Measurements from ENCODE around the gene SLC26A2.
A peak's percentile ranks its signal among the peaks of the same experiment; 100 is the strongest.

SLC26A2 gene

GRCh38 chr5:149961957-149962409, 1.4 kb downstream of the SLC26A2 start:
- no peak for DNase-seq (ENCODE audit: low spot score)

- no peak for DNase-seq (ENCODE audit: low spot score)
These were observed 2.2 kb downstream of the SLC26A2 start for GRCh38 chr5:149962601-149963300.

GRCh38 chr5:149963729-149964128, 3.2 kb downstream of the SLC26A2 start:
- DNase-seq (ENCODE audit: low spot score), result no peak

GRCh38 chr5:149966946-149967345, 6.4 kb downstream of the SLC26A2 start:
- no peak for DNase-seq (ENCODE audit: low spot score)

- DNase-seq (ENCODE audit: low spot score), result no peak
These were observed 8.8 kb downstream of the SLC26A2 start for GRCh38 chr5:149969181-149969930.

- no peak for DNase-seq (ENCODE audit: low spot score)
These were observed 14.9 kb downstream of the SLC26A2 start for GRCh38 chr5:149975409-149975808.

- DNase-seq (ENCODE audit: low spot score), result no peak
These were observed 19.3 kb downstream of the SLC26A2 start for GRCh38 chr5:149979896-149980295.

GRCh38 chr5:149981206-149981605, 20.6 kb downstream of the SLC26A2 start:
- no peak for DNase-seq (ENCODE audit: low spot score)

GRCh38 chr5:149982505-149982904, 21.9 kb downstream of the SLC26A2 start:
- no peak for DNase-seq (ENCODE audit: low spot score)

GRCh38 chr5:149988126-149988525, 27.6 kb downstream of the SLC26A2 start:
- DNase-seq (ENCODE audit: low spot score), result no peak

GRCh38 chr5:149990518-149991376, 30.2 kb downstream of the SLC26A2 start:
- DNase-seq (ENCODE audit: low spot score), result no peak

- DNase-seq (ENCODE audit: low spot score), result no peak
These were observed 32.9 kb downstream of the SLC26A2 start for GRCh38 chr5:149993471-149993870.

- DNase-seq (ENCODE audit: low spot score), result no peak
These were observed 35.0 kb downstream of the SLC26A2 start for GRCh38 chr5:149995385-149996204.

GRCh38 chr5:149996205-149996890, 35.8 kb downstream of the SLC26A2 start:
- no peak for DNase-seq (ENCODE audit: low spot score)

GRCh38 chr5:149998281-149998680, 37.7 kb downstream of the SLC26A2 start:
- no peak for DNase-seq (ENCODE audit: low spot score)

GRCh38 chr5:149999359-149999758, 38.8 kb downstream of the SLC26A2 start:
- no peak for DNase-seq (ENCODE audit: low spot score)

GRCh38 chr5:149999866-150000255, 39.3 kb downstream of the SLC26A2 start:
- DNase-seq (ENCODE audit: low spot score), result no peak

GRCh38 chr5:150000256-150000989, 39.9 kb downstream of the SLC26A2 start, which contains the start of the genes HMGXB3 and TIGD6:
Gene HMGXB3 (plus strand): TSS chr5:150000739. CDS start chr5:150004853, 4,114 bp downstream.
Gene TIGD6 (minus strand): TSS chr5:150000654. CDS start chr5:149996348, 4,306 bp downstream.
- peak; percentile 95 for DNase-seq (ENCODE audit: low spot score)

- no peak for DNase-seq (ENCODE audit: low spot score)
These were observed 40.6 kb downstream of the SLC26A2 start for GRCh38 chr5:150000990-150001659.

All from left forelimb (tissue), 1 donor.